ENCODE results near the gene SASH3.
A peak's percentile ranks its signal among the peaks of the same experiment; 100 is the strongest.

The SASH3 gene

DNA sequence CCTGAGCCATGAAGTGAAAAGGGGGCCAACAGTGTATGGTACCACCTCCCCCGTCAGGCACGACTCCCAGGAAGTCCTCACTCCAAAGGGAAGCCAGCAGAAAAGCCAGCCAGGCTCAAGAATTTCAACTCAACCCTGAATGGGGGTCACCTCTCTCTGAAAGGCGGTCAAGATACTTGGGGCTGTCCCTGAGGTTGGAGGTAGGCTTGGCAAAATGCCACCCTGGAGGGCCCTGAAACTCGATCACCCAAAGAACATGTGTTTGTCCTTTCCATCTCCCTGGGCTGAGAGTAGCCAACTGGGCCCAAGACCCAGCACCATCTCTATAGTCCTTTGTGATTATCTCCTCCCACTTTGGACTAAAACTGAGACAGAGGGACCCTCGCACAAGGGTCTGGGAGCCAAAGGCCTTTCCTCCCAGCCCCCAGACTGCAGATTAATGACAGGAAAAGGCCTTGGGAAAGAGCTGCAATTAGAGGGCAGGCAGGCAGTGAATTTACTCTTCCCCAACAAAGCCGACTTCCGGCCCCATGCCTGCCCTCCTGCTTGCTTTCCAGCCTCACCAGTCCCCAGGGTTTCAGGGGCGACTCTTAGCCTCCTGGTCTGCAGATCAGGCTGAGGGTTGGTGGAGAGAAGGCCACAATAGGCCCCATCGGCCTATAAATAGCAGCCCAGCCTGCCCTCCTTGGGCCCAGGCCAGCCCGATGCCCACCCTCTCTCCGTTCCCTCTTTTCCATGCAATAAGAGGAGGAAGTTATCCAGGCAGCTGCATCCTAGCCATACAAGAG is 5.6 kb downstream of the SASH3 start:
- no peak for DNase-seq

DNA sequence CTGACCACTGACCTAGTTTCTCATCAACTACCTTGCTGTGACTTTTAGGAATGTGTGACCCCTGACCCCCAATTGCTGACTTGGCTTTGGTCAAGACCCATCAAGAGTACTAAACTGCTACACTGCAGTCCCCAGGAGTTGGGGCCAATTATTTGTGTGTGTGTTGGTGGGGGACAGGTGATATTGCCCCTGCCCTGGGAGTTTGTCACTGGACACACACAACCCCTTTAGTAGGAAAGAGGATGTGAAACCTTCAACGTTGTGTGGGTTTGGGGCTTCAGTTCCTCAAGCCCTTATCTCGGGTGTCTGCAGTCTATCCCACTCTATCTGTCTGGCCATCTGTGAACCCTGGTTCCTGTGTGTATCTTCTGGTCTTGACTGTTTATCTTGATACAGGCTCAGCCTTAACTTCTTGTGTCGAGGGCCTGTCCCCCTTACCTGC is 6.5 kb downstream of the SASH3 start:
- DNase-seq, result no peak

DNA sequence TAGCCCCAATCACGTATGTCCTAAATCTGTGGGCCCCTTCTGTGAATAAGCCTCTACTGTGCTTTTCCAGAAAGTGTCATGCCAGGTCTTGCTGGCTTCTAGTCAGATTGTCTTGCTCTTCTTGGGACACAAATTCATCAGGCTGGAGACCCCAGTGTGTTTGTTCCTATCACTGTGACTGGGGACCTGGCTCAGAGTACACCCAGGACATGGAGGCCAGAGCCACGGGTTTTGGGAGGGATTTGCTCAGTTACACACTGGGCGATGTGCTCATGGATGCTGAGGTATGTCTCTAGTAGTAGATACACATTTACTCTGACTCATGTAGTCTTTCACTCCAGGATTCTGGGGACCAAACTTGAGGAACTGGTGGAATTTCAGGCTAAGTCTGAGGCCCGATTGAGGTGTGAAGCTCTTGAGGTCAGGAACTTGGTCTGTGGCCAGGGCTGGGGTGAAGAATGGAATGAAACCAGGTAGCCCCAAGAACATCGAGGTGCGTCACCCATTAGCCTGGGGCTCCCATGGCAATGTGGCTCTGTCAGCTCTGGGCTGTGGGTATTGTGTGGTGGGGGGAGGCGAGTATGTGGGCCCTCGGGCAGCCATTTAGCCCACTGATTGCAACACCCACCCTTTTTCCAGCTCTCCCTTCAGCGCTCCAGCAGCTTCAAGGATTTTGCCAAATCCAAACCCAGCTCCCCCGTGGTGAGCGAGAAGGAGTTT is 7.7 kb downstream of the SASH3 start:
- no peak for DNase-seq

DNA sequence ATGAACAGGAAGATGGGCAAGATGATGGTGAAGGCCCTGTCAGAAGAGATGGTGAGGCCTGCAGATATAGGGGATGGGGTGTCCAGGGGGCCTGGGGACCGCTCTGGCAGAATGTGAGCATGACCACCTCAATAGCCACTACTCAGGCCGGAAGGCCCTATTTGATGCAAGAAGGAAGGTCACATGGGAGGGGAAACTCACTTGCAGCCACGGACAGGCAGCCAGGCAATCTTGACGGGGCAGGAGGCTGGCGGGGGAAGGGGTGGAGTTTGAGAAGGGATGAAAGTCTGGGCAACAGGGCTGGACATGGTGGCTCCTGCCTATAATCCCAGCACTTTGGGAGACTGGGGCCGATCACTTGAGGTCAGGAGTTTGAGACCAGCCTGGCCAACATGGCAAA is 8.8 kb downstream of the SASH3 start:
- no peak for DNase-seq

DNA sequence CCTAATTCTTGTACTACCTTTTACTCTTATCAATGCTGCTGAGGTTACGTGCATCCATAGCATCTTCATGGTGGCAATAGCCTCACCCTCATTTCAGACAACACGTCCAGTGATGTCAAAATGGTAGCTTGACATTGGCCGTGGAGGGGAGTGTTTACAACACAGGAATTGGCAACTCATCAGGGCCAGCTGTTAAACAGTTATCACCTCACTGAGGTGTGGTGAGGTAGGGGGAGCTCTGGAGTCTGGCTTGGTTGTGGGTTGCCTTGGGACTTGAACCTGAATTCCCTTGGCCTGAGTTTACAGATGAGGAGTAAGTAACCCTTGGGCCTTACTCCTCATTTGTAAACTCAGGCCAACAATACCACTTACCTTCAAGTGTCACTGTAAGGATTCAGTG is 10.4 kb downstream of the SASH3 start:
- no peak for DNase-seq

DNA sequence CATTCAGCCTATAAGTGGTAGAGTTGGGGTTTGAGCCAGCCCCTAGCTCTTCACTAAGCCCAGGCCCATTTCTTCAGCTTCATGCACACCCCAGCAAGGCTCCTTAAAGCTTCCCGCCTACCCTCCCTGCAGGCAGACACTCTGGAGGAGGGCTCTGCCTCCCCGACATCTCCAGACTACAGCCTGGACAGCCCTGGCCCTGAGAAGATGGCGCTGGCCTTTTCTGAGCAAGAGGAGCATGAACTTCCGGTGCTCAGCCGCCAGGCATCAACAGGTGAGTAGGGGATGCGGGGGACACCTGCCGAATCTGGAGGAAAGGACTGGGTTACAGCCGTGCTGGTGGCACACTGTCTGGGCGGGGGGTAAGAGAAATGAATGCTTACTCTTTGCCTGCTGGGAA is 11.1 kb downstream of the SASH3 start:
- no peak for DNase-seq

DNA sequence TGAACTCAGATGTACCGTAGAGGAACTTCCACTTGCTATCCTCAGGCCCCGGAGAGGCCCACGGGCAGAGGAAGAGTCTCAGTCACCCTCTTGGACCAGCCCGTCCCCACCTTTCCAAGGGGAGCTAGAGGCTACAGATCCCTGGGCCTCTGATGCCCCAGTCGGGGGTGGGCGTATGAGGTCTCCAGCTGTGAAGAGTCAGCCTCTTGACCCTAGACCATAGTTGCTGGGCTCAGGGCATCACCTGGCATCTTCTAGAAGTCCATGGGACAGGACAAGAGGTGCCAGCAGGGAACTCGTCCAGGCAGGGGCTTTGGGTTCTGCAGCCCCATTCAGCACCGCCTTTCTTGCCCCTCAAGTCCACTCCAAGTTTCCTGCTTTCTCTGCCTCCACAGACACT is 11.6 kb downstream of the SASH3 start:
- no peak for DNase-seq

DNA sequence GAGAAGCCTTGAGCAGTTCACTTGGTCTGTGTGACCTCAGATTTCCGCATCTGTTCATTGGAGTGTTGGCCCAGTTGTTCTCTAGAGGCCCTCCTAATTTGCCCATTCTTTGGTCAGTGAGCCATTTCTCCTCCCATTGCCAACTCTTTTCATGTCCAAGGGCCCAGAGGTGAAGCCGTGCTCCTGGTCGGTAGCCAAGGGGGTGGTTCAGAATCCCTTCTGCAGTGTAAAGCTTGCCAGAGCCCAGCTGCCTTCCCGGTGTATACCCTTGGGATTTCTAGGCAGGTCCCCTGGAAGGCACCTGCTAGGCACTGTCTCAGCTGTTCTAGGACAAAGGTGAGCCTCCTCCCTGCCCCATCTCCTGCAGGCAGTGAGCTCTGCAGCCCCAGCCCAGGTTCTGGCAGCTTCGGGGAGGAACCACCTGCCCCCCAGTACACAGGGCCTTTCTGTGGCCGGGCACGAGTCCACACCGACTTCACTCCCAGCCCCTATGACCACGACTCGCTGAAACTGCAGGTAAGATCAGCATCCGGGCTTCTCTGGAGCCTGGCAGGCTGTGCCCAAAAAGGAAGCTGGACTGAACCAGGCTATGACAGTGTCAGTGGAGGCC is 12.3 kb downstream of the SASH3 start:
- DNase-seq, result no peak

DNA sequence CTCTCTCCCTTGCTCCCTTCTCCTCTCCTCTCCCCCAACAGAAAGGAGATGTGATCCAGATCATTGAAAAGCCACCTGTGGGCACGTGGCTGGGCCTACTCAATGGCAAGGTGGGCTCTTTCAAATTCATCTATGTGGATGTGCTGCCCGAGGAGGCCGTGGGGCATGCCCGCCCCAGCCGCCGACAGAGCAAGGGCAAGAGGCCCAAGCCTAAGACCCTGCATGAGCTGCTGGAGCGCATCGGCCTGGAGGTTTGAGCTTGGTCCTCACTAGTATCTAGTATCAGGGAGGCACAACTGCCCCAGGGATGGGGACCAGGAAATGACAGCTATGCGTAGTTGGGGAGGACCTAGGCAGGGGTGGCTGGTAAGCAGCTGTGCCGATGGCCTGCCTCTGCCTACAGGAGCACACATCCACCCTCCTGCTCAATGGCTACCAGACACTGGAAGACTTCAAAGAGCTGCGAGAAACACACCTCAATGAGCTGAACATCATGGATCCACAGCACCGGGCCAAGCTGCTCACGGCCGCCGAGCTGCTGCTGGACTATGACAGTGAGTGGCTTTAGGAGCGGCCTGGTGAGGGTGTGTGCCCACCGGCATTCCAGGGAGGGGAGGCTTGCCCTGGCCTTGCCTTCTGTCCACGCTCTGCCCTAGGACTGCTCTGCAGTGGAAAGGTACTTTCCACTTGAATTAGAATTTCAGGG is 13.0 kb downstream of the SASH3 start:
- DNase-seq, result no peak

DNA sequence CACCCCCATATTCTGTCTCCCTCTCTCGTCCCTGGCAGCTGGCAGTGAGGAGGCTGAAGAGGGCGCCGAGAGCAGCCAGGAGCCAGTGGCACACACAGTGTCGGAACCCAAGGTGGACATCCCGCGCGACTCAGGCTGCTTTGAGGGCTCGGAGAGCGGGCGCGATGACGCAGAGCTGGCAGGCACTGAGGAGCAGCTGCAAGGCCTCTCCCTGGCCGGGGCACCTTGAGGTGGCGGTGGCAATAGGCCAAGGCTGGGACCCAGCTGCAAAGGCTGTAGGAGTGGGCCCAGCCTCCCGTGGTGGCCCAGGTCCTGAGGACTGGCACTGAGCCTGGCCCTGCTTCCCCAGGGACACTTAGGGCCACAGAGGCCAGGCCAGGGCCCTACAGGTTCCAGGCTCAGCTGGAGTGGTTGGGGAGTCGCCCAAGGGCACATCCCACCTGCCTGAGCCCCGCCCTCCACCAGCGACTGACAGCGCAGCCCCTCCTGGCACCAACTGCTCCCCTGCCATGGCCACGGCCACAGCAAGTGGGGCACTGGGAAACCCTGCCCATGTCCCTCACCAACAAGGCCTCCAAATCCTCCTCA is 13.9 kb downstream of the SASH3 start:
- no peak for DNase-seq

DNA sequence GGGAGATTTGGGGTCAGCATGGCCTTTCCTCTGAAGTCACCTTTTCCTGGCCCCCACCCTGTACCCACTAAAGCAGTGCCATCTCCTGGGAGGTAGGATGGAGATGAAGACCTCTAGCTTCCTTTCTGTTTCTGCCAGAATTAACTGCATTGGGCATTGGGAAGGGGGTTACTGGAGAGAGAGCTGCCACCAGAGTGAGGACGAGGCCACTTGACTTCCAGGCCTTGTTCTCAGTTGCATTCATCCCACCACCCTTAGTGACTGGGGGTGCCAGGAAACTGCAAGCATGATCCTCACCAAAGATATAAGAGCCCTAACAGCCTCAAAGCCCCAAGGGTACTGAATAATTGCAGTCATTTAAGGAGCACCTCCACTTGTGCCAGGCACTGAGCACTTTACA is 15.8 kb downstream of the SASH3 start:
- DNase-seq, result no peak

DNA sequence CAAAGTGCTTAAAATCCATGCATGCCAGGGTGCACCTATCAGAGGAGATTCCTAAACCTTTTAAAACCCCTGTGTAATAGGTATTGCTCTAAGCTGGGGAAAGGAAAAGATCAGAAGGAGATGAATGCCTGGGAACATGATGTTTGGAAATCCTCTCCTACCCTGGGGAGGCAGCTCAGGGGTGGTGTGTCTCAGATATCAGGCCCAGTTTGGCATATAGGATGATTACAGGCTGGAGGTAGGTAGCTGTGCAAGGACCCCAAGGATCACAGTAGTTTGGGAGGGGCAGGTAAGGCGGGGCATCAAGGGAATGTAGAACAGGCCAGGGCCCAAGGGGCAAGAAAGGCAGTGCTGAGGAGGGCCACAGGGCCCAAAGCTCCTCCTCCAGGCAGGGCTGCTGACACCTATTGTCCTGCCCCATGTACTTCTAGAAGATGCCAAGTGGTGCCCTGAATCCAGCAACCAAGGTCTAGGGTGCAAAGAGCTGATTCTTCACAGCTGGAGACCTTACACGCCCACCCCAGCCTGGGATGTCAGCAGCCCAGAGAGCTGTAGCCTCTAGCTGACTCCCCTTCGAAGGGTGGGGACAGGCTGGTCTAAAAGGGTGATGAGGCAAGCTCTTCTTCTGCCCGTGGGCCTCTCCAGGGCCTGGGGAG is 17.6 kb downstream of the SASH3 start:
- DNase-seq, result no peak

DNA sequence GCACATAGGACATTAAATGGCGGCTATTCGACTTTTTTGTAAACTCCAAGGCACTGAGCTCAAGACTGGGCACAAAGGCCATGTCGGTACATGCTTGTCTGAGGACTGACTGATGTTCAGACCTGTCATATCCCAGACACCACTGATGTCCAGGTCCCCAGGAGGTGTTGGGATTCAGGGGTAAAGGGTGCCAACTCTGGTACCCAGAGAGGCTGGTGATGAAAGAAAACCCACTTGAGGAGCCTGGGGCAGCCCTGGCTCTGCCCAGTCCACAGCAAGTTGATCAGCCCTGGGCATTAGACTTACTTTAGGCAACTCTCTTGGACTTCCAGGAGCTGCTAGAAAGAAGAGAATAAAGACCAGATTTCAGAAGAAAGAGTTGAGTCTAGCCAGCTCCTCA is 18.7 kb downstream of the SASH3 start:
- DNase-seq, result no peak

DNA sequence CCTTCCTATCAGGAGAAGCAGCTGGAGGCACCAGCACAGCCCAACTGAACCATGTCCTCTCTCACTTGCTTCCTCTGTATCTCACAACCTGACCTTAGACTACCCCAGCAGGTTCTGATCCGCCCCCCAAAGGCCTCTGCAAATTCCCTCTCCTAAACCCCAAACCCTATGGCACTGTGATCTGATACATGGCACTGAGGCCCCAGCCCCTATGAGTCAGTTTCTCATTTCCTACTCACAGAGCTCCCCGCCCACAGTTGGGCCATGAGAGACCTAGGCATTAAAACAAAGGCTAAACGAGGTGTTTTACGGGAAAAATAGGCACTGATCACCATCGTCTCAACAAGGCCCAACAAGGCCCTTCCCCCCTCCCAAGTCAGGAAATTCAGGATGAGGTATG is 19.1 kb downstream of the SASH3 start:
- no peak for DNase-seq

DNA sequence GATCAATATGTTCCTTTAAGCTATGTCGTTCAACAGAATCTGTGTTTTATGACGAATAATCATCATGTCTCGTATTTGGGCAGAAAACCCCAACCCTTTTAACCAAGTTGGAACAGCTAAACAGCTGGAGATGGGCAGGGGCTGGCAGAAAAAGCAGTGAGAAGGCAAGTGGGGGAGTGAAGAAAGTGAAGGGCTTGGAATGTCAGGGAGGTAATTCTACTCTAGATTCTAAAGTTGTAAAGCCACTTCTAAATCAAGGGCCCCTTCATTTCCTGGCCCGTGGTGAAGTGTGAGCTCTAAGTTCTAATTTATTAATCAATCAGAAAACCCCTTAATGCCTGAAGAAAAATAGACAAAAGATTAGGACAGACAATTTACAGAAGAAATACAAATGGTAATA is 20.4 kb downstream of the SASH3 start:
- DNase-seq, result no peak

DNA sequence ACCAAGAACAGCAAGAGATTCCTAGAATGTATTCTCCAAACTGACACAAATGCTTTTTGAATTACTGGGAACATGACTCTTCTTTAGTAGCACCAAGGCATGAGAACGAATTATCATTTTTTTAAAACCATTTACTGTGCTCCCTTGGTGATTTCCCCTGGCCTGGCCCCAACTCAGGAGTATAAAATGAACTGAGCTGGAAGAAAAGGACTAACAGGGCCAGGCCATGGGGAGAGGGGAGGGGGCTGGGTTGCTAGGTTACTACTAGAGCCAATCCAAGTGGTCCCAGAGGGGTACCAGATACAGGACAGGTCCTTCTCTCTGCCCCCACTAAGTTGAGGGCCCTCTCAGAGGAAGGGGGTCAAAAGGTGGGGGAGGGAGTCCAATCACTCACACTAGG is 23.1 kb downstream of the SASH3 start:
- DNase-seq, result peak; percentile 72

DNA sequence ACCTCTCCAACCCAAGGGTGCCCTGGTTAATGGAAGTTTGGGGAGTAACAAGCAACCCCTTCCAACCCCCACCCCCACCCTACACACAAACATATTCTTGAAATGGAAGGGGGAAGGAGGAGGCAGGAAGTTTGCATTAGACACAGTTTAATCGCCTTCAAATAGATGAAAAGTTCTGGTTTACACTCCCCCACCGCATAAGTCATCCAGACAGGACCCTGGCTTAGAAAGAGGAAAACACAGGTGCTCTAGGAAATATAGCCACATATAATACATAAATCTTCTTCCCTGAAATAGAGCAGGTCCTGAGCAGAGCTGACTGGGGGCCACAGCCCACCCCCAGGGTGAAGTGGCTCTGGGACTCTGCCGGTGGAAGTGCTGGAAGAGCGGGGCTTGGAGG is 25.1 kb downstream of the SASH3 start:
- DNase-seq, result no peak

DNA sequence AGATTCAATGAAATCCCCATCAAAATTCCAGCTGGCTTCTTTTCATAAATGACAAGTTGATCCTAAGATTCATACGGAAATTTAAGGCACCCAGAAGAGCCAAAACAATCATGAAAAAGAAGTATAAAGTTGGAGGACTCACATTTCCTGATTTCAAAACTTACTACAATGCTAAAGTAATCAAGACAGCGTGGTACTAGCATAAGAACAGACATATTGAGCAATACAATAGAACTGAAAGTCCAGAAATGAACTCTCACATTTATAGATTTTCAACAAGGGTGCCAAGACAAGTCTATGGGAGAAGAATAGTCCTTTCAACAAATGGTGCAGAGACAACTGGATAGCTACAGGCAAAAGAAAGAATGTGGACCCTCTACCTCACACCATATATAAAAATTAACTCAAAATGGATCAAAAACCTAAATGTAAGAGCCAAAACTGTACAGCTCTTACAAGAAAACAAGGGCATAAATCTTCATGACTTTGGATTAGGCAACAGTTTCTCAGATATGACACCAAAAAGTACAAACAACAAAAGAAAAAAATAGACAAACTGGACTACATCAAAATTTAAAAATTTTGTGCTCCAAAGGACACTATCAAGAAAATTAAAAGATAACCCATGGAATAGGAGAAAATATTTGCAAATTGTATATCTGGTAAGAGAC is 28.5 kb downstream of the SASH3 start:
- DNase-seq, result no peak

DNA sequence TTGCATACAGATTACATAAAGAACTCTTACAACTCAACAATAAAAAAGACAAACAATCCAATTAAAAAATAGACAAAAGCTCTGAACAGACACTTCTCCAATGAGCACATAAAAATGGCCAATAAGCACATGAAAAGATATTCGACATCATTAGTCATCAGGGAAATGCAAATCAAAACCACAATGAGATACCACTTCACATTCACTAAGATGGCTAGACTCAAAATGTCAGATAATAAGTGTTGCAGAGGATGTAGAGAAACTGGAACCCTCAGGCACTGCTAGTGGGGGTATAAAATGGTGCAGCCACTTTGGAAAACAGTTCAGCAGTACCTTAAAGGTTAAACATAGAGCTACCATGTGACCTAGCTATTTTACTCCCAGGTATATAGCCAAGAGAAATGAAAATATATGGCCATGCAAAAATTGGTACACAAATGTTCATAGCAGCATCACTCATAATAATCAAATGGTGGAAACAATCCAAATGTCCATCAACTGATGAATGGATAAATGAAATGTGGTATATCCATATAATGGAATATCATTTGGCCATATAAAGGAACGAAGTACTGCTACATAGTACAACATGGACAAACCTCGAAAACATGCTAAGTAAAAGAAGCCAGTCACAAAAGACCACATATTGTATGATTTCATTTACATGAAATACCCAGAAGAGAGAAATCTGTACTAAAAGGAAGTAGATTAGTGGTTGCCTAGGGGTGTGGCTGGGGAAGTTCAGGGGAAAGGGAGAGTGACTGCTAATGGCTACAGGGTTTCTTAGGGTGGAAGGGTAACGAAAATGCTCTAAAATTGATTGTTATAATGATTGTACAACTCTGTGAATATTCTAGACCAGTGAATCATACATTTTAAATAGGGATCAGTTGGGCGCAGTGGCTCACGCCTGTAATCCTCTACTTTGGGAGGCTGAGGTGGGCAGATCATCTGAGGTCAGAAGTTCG is 29.4 kb downstream of the SASH3 start:
- DNase-seq, result no peak

DNA sequence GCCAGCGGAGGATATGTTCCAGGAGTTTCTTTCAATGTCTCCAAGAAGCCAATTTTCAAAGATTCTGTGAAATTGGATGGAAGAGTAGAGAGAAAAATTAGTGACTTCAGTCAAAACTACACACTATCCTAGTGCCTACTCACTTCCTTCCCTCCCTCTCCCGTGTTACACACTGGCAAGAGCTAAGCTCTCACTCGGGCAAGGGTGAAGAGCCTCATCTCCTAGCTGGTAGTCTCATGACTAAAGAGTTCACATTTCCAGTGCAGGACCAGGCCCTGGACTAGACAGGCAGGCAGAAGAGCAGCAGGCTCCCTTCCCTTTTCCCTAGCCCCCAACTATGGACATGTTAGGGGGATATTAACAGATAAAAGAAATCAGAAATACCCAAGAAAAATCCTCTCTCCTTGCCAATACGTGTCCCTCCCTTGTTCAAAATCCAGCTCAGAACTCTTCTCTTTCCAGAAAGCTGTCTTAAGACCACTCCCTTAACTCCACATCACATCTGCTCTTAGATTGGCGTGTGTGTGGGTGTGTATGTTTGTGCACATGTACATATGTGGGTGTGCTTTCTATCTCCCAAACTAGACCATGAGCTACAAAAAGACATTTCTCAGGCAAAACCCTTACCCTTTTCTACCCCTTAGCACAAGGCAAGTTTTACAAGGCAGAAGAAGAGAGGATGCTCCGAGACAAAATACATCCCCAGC is 34.1 kb downstream of the SASH3 start:
- no peak for DNase-seq

Data from eye (tissue), 1 donor.